Head of caudate nucleus (tissue), 42 donors: Measurements from ENCODE around the gene MELTF.

ENCODE experiments used
- DNase-seq, 42 donors: peaks; one replicate each; pipeline versions ENCODE4 v3.0.0 to v3.0.0-alpha.2; 2020 to 2021; ENCODE audit warnings: mixed read lengths in 7 of 42
- intact Hi-C: fragments of 100-400 bp; cut with DNase I; formaldehyde crosslinking; loops from one replicate; pipeline ENCODE4 v1.15.0; 2022

The MELTF gene

DNA sequence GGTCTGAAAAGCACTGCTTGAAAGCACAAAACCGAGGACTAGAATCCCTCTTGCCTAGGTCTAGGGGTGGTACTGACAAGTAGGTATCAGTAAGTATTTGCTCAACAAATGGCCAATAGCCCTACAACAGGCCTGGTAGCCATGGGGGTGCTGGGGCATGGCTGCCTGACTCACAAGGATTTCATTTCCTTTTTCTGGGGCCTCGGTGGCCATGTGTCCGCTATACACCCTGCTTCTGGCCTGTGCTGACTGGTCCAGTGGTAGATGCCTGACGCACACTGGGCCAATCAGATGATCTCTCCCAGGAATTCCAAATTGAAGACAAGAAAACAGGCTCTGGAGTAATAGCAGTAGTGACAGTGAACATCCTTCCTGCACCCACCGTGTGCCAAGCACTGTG, 29.4 kb downstream of the MELTF start:
- intact Hi-C loops: loop anchor here (5.0 kb wide), 1 partner anchor 187 kb away; no protein-coding TSS in a partner anchor
- no peak for DNase-seq

GRCh38 chr3:196998966-196999760, 30.5 kb downstream of the MELTF start:
- DNase-seq: no peak

GRCh38 chr3:196997311-196997710, 32.3 kb downstream of the MELTF start:
- no peak for DNase-seq

More at GRCh38 chr3:196998966-196999760, 30.5 kb downstream of the MELTF start:
- intact Hi-C loops: no loop called here

DNA sequence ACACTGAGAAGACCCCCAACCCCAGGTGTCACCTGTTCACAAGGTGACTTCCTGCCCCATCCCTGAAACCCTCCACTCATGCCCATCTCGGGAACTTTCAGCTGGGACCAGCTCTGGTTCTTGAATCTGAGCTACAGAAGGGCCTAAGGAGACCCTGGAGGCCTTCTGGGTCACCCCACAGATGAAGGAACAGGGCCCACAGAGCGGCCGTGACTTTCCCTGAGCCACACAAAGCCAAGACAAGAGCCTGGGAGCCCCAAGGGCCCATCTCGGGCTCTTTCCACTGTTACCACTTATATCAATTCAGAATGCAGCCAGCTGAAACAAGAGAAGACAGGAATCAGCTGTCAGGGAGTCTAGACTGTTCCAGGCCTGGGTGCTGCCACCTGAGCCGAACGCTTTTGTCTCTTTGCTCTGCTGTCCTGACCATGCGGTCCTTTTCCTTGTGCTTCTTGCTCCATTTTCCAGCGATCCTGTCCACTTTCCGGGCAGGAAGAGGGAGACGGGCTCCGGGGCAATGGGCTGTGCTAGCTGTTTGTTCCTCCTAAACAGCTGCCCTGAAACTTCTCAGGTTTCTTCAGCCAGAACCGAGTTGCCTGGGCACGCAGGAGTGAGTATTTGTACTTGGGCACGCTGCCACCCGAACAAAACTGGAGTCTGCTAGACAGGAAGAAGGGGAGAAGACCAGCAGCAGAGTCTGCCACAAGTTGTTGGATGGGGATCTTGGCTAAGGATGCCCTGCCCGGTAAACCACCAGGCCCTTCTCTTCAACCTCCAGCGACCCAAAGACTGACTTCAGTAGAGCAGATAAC, 33.0 kb downstream of the MELTF start:
- intact Hi-C loops: no loop called here
- DNase-seq: no peak

More at GRCh38 chr3:196997311-196997710, 32.3 kb downstream of the MELTF start:
- intact Hi-C loops: no loop called here

- intact Hi-C loops: no loop called here
- no peak for DNase-seq
Observed at GRCh38 chr3:196995646-196996355, 33.8 kb downstream of the MELTF start.

DNA sequence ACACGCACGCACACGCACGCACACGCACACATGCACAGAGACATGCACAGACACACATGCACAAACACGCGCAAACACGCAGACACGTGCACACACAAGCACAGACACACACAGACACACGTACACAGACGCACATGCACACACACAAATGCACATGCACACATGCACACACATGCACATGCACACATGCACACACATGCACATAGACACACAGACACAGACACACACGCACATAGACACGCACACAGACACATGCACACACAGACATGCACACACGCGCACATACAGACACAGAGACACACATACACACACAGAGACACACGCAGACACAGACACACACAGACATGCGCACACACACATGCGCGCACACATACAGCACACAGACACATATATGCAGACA, 34.6 kb downstream of the MELTF start:
- DNase-seq: no peak

GRCh38 chr3:196994056-196994455, 35.6 kb downstream of the MELTF start:
- no peak for DNase-seq
- intact Hi-C loops: no loop called here

More for the DNA sequence above, 34.6 kb downstream of the MELTF start:
- intact Hi-C loops: no loop called here

GRCh38 chr3:196992461-196993065, 37.1 kb downstream of the MELTF start:
- DNase-seq: no peak
- intact Hi-C loops: no loop called here

- DNase-seq: peak in 4 of 42 donors; percentile 12 to 49 (median 34)
- intact Hi-C loops: no loop called here
Observed at GRCh38 chr3:196991581-196992460, 37.8 kb downstream of the MELTF start.

GRCh38 chr3:196990601-196991007, 39.0 kb downstream of the MELTF start:
- no peak for DNase-seq
- intact Hi-C loops: no loop called here

DNA sequence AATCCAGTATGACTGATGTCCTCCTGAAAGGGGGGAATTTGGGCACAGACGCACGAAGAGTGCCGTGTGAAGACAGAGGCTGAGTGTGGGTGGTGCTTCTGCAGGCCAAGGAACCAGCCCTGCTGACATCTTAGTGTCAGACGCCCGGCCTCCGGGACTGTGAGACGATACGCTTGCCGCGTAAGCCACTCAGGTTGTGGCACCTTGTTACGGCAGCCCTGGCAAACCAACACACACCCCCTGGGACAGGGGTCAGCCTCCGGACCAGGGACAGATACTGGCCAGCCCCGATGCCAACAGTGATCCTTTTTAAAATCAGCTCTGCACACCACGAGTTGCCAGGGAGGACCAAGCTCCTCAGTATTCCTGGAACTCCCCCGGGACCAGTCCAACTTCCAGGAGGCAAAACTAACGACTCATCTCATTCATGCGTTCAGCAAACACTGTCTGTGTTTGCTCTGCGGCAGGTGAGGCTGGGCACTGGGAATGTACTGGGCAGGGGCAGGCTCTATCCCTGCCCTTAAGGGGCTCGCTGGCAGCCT, 39.8 kb downstream of the MELTF start:
- intact Hi-C loops: no loop called here
- DNase-seq: no peak

DNA sequence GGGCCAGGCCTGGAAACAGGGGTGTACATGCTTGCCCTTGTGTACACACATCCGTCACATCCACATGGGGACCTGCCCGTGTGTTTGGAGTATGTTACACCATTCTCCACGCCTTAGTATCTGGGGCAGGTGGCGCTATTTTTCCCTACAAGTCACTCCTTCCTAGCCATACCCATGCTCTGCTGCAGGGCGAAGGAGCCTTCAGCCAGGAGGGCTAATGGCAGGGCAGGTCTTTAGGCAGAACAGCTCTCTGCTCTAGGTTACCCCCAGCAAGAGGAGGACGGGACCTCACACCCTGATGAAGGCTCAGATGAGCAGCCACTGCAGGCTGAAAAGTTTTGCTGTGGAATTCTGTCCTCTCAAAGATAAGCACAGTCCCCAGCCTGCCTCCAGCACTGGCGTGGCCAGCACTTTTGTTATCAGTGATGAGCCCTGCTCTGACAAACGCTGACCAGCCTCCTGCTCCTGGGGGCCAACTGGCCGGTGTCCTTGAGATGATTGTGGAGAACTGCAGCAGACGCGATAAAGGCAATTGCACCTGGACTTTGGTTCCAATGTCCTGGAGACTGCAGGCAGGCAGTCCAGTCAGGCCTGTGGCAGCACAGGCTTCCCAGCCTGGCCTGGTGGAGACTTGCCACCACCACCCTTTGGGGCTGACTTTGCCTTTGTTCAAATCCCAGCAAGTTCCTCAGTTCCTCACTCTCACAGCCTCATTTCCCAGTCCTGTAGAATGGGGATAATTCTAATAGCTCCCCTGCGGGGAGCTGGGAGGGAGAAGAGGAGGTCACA, 41.2 kb downstream of the MELTF start:
- intact Hi-C loops: no loop called here
- peak in 1 of 42 donors; percentile 18 for DNase-seq

DNA sequence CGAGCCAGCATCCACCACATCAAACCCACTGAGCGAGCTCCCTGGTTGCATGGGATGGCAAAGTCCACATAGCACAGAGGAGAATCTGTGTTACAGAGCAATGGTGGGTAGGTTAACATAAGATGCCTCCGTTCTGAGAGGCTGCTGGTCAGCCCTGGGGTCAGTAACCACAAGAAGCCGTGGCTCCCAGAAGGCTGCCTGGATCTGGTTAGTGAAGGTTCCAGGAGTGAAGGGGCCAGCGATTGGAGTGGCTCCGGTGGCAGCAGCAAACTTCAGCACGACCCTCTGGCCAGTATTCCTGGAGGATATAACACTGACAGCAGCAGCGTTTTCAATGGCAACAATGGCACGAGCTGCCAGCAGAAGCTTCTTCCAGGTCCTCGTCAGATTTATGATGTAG, 42.6 kb downstream of the MELTF start:
- intact Hi-C loops: no loop called here
- no peak for DNase-seq

DNA sequence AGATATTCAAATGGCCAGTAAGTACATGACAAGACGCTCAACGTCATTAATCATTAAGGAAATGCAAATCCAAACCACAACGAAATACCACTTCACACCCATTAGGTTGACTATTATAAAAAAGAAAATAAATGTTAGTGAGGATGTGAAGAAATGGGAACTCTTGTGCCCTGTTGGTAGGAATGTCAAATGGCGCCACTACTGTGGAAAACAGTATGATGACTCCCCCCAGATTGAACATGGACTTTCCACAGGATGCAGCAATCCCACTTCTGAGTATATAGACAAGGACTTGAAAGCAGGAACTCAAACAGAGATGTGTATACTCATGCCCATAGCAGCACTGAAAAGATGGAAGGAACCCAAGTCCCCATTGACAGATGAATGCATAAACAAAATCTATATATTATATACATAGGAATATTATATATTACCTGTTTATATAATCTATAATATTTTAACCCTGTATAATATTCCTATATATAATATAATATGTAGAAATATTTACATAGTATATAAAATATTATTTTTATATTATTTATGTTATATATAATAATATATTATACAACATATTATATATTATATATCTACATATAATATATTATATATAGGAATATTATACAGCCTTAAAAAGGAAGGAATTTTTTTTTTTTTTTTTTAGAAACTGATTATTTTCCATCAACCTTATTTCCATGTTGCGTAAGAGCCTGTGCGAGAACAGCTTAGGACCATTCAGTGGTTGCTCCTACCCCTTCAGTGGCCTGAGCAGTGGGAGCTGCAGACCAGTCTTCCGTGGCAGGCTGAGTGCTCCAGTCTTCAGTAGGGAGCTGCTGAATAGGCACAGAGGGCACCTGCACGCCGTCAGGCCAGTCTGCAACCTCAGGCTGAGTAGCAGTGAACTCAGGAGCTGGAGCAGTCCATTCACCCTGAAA, 43.4 kb downstream of the MELTF start:
- no peak for DNase-seq
- intact Hi-C loops: no loop called here

DNA sequence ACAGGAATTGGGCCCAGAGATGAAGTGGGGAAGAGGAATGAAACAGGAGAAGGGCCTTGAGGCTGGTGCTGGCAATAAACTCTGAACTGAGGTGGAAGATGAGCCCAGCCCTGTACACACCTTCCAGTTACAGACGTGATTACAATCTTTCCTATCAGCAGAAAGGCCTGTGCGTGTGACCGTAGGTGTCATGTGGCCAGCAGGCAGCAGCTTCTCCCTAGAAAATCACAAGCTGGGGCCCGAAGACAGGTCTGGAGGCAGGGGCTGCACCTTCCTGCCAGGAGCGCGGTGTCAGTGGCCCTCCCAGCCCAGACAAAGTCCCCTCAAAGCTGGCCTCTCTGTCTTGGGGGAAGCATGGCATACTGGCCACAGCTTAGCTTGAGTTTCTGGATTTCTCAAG, 44.3 kb downstream of the MELTF start:
- intact Hi-C loops: no loop called here
- peak in 1 of 42 donors; percentile 23 for DNase-seq

GRCh38 chr3:196983186-196983585, 46.4 kb downstream of the MELTF start:
- intact Hi-C loops: no loop called here
- DNase-seq: no peak
